T-helper 2 cell treated with Interferon-gamma antibody and Interleukin-4, amounts not matched to agents 5 μg/mL and 100 μg/mL, for 36 hours (primary cell): Measurements from ENCODE around the gene MCU.

Experiments used
- DNase-seq: peaks from one replicate; pipeline ENCODE4 v3.0.0; 2021; ENCODE audit warnings: low spot score
- H3K27ac Mint-ChIP-seq: one replicate; pipeline ENCODE4 v1.8.0; 2021; ENCODE audit warnings: mild to moderate bottlenecking, mixed read lengths
- H3K27me3 Mint-ChIP-seq: one replicate; pipeline ENCODE4 v1.8.0; 2021; ENCODE audit warnings: low read depth, mixed read lengths
- H3K36me3 Mint-ChIP-seq: one replicate; pipeline ENCODE4 v1.8.0; 2021; ENCODE audit warnings: low read depth, mixed read lengths
- H3K4me1 Mint-ChIP-seq: one replicate; pipeline ENCODE4 v1.8.0; 2021; ENCODE audit warnings: low read depth, mixed read lengths
- H3K4me3 Mint-ChIP-seq: one replicate; pipeline ENCODE4 v1.8.0; 2022; ENCODE audit warnings: mild to moderate bottlenecking, moderate library complexity, mixed read lengths
- H3K9me3 Mint-ChIP-seq: one replicate; pipeline ENCODE4 v1.8.0; 2021; ENCODE audit warnings: mixed read lengths

Gene MCU

GRCh38 chr10:72779874-72780273 is 87.9 kb downstream of the MCU start:
- Mint-ChIP-seq H3K4me3 (no peak overlapping the region), H3K36me3 (peaks cover 1% of the 10 kb centered on the region), H3K27ac (no peak overlapping the region), H3K4me1 (peaks cover 6% of the 10 kb centered on the region), H3K27me3 (peaks cover 19% of the 10 kb centered on the region), H3K9me3 (peaks cover 11% of the 10 kb centered on the region)
- no peak for DNase-seq

- Mint-ChIP-seq H3K9me3 (no peaks in the 10 kb centered on the region), H3K36me3 (no peaks in the 10 kb centered on the region), H3K4me1 (no peaks in the 10 kb centered on the region), H3K4me3 (no peak overlapping the region), H3K27me3 (peaks cover 8% of the 10 kb centered on the region), H3K27ac (no peak overlapping the region)
- DNase-seq: no peak
Observed at GRCh38 chr10:72782649-72783330, 90.8 kb downstream of the MCU start.

GRCh38 chr10:72783410-72783833 is 91.5 kb downstream of the MCU start:
- H3K36me3 Mint-ChIP-seq: no peaks in the 10 kb centered on the region
- no peaks in the 10 kb centered on the region for H3K9me3 Mint-ChIP-seq
- no peaks in the 10 kb centered on the region for H3K4me1 Mint-ChIP-seq
- H3K27me3 Mint-ChIP-seq: peaks cover 8% of the 10 kb centered on the region
- no peak overlapping the region for H3K4me3 Mint-ChIP-seq
- no peak overlapping the region for H3K27ac Mint-ChIP-seq
- DNase-seq: no peak

DNA sequence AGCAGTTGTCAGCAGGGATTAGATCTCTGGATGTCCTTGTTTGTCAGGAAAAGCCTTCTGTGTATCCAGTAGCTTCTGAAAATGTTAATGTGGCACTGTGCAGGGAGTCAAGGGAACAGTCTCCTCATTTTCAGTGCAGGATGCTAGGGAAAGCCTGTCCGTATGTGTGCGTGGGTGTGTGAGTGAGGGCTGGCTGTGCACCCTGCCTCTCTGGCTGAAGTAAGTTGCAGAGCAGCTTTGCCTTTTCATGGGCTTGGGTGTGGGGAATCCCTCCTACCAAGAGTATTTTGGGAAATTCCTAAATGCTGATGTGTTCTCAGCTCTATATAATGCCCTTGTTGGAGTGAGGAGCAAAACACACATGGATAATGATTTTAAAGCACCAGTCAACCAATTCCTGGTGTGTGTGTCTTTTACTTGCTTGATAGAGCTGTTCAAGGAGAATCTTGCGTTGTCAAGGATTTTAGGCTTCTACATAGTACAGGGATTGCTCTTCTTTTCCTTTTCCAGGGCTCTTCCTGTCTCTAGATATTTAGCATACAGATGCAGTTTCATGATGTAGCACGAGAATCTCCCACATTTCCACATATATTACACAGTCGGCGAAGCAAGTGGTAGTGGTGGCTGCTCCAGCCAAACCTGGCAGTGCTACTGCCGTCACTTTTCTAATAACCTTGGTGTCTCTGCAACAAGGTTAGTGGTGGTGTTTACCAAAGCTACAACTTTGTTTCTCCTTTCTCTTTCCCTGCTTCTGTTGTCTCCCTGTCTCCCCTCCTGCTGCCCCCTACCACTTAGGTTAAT is 92.8 kb downstream of the MCU start:
- Mint-ChIP-seq H3K36me3 (no peaks in the 10 kb centered on the region), H3K27me3 (peaks cover 8% of the 10 kb centered on the region), H3K4me3 (no peak overlapping the region), H3K9me3 (no peaks in the 10 kb centered on the region), H3K27ac (no peak overlapping the region), H3K4me1 (peaks cover 7% of the 10 kb centered on the region)
- DNase-seq: no peak

DNA sequence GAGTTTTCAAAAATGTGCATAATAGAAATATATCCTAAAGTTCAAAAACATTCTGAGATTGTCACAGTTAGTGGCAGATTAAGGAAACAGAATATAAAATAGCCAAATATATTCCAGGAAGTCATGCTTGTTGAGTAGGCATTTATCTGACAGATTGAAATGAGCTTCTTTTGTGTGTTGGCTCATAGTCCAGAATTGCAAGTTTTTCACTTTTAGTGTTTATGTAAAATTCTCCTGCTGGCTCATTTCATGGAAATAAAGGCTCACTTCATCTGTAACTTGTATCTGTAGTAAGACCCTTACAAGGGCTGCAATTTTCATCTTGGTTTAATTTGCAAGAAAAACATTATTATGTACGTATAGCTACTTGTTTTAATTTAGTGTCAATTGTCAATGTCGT is 93.5 kb downstream of the MCU start:
- DNase-seq: no peak
- Mint-ChIP-seq H3K27me3 (peaks cover 8% of the 10 kb centered on the region), H3K4me1 (peaks cover 9% of the 10 kb centered on the region), H3K27ac (no peak overlapping the region), H3K4me3 (no peak overlapping the region), H3K9me3 (no peaks in the 10 kb centered on the region), H3K36me3 (no peaks in the 10 kb centered on the region)

- H3K9me3 Mint-ChIP-seq: no peaks in the 10 kb centered on the region
- no peak overlapping the region for H3K4me3 Mint-ChIP-seq
- H3K4me1 Mint-ChIP-seq: peaks cover 9% of the 10 kb centered on the region
- H3K27me3 Mint-ChIP-seq: no peaks in the 10 kb centered on the region
- DNase-seq: no peak
- no peak overlapping the region for H3K27ac Mint-ChIP-seq
- no peaks in the 10 kb centered on the region for H3K36me3 Mint-ChIP-seq
Observed at GRCh38 chr10:72790216-72790990, 98.5 kb downstream of the MCU start.

GRCh38 chr10:72792288-72792687 is 100.3 kb downstream of the MCU start:
- Mint-ChIP-seq H3K27ac (no peak overlapping the region), H3K4me3 (no peak overlapping the region)

GRCh38 chr10:72793752-72794151 is 101.8 kb downstream of the MCU start:
- Mint-ChIP-seq H3K27ac (no peak overlapping the region), H3K4me3 (no peak overlapping the region), H3K4me1 (peaks cover 9% of the 10 kb centered on the region), H3K9me3 (no peaks in the 10 kb centered on the region), H3K27me3 (no peaks in the 10 kb centered on the region), H3K36me3 (no peaks in the 10 kb centered on the region)
- DNase-seq: no peak

More at GRCh38 chr10:72792288-72792687, 100.3 kb downstream of the MCU start:
- DNase-seq: no peak
- Mint-ChIP-seq H3K27me3 (no peaks in the 10 kb centered on the region), H3K4me1 (peaks cover 9% of the 10 kb centered on the region), H3K36me3 (no peaks in the 10 kb centered on the region), H3K9me3 (no peaks in the 10 kb centered on the region)

DNA sequence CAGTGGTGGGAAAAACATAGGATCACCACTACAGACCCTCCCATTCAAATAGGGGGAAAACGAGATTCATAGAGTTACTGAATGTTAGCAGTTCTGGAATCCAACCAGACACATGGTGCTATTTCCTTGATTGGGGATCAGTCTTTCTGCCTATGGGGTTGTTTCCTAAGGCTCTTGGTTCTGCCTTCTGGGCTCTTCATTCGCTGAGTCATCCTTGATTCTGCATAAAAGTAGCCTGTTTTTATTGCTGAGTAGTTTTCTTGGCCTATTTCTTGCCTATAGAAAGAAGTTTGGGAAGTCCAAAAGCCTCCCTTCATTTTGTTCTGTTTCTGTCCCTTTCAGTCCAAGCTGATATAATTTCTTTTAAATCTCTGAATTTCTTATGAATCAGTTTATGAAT is 102.3 kb downstream of the MCU start:
- no peaks in the 10 kb centered on the region for H3K27me3 Mint-ChIP-seq
- no peaks in the 10 kb centered on the region for H3K9me3 Mint-ChIP-seq
- H3K36me3 Mint-ChIP-seq: no peaks in the 10 kb centered on the region
- H3K27ac Mint-ChIP-seq: no peak overlapping the region
- H3K4me1 Mint-ChIP-seq: peaks cover 7% of the 10 kb centered on the region
- no peak overlapping the region for H3K4me3 Mint-ChIP-seq
- DNase-seq: no peak

GRCh38 chr10:72796042-72796441 is 104.1 kb downstream of the MCU start:
- Mint-ChIP-seq H3K27ac (no peak overlapping the region), H3K4me3 (no peak overlapping the region), H3K4me1 (peaks cover 4% of the 10 kb centered on the region), H3K27me3 (no peaks in the 10 kb centered on the region), H3K9me3 (no peaks in the 10 kb centered on the region), H3K36me3 (no peaks in the 10 kb centered on the region)
- DNase-seq: no peak

GRCh38 chr10:72796538-72796937 is 104.6 kb downstream of the MCU start:
- no peaks in the 10 kb centered on the region for H3K27me3 Mint-ChIP-seq
- no peak for DNase-seq

DNA sequence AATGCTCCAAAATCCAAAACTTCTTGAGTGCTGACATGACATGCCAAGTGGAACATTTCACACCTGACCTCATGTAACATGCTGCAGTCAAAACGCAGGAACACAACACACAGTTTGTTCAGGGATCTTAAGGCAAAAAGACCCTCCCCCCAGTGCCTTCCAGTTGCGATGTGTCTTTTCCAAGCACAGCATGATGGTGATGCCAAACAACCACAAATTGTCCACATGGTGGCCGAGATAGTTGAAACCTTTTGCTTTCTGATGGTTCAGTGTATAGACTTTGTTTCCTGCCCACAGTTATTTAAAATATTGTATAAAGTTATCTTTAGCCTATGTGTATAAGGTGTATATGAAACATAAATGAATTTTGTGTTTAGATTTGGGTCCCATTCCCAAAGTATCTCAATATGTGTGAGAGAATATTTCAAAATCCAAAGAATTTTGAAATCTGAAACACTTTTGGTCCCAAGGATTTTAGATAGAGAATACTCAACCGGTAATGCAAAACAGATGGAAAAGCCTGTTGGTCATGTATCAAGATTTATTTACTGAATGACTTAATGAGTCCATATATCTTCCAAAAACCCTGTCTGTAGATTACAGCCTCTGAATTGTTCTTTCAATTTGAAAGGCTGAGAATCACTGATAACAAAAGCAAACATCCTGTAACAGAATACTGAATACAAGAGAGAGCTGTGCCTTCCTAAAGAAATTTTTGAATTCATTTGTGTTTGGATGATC is 108.2 kb downstream of the MCU start:
- peaks cover 8% of the 10 kb centered on the region for H3K4me1 Mint-ChIP-seq
- H3K36me3 Mint-ChIP-seq: no peaks in the 10 kb centered on the region
- no peaks in the 10 kb centered on the region for H3K27me3 Mint-ChIP-seq
- no peak overlapping the region for H3K27ac Mint-ChIP-seq
- H3K4me3 Mint-ChIP-seq: no peak overlapping the region
- DNase-seq: no peak
- H3K9me3 Mint-ChIP-seq: no peaks in the 10 kb centered on the region

More at GRCh38 chr10:72796538-72796937, 104.6 kb downstream of the MCU start:
- Mint-ChIP-seq H3K36me3 (no peaks in the 10 kb centered on the region), H3K27ac (no peak overlapping the region), H3K4me1 (peaks cover 8% of the 10 kb centered on the region), H3K9me3 (no peaks in the 10 kb centered on the region), H3K4me3 (no peak overlapping the region)

DNA sequence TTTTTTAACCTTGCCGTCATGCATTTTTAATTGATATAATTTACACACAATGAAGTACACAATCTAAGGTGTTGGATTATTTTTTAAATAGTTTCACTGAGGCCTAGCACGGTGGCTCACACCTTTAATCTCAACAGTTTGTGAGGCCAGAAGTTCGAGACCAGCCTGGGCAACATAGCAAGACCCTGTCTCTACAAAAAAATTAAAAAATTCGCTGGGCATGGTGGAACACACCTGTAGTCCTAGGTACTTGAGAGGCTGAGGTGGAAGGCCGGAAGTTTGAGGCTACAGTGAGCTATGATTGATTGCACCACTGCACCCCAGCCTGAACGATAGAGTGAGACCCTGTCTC is 108.8 kb downstream of the MCU start:
- Mint-ChIP-seq H3K27me3 (no peaks in the 10 kb centered on the region), H3K36me3 (no peaks in the 10 kb centered on the region), H3K4me1 (peaks cover 8% of the 10 kb centered on the region), H3K4me3 (no peak overlapping the region), H3K27ac (no peak overlapping the region), H3K9me3 (no peaks in the 10 kb centered on the region)
- no peak for DNase-seq
